Epithelial cell of prostate (primary cell): ENCODE measurements around the gene FCF1.
A peak's percentile ranks its signal among the peaks of the same experiment; 100 is the strongest.

Experiments
- DNase-seq: peaks from one replicate; pipeline ENCODE4 v3.0.0-alpha.2; 2011; ENCODE audit warnings: low read depth, low spot score
- H3K27ac ChIP-seq: fragments of 450-650 bp; 2 replicates; pipeline ENCODE4 v1.5.1; 2017; ENCODE audit warnings: mild to moderate bottlenecking

Gene FCF1

DNA sequence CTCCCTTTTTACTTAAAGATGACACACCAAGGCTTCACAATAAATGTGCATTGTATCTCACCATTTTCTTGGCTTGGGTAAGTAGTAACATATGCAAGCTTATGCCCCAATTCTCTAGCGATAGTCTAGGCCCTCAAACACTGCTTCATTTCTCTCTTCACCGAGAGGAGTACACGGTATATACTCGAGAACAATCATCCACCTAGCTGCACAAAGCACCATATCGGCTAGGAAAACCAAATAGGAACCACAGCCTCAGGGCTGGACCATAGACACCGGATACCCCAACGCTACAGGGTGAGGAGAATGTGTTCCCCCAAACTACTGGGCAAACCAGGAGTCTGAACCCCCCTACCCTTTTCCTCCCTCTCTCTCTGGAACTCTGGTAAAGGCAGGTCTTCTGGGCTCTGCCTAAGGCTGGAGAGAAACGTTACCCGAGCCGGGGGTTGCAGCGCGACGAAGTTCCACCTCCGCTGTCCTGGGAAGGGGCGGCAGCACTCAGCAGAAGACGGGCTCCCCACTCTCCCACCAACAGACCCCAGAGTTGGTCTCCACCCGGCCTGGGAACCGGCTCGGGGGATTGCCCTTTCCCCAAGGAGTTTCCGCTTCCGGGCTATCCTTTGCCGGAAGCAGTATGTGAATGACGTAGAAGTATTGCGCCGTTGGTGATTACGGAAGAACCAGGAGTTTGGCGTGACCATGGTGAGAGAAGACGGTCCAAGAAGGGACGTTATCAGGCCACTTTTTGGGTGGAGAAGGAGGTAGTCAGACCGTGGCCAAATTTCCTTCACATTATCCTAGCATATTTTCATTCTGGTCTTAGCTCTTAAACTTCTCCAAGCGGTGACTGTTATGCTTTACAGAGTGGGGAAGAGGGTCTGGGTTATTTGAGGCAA is at the start of gene FCF1, which contains the start of gene AREL1:
FCF1 (plus strand) TSS at position 646 of the 896 bp plus-strand sequence; CDS start at position 700, 54 bp downstream.
AREL1 (minus strand) TSS at position 582 of the 896 bp plus-strand sequence. CDS start 27,465 bp downstream, outside the sequence.
- H3K27ac ChIP-seq = peak within 1 kb of the TSS; percentile 32
- no peak for DNase-seq

- DNase-seq = no peak
- H3K27ac ChIP-seq = no peak overlapping the region
Measured at GRCh38 chr14:74663884-74664283, 49.1 kb upstream of the FCF1 start.

DNA sequence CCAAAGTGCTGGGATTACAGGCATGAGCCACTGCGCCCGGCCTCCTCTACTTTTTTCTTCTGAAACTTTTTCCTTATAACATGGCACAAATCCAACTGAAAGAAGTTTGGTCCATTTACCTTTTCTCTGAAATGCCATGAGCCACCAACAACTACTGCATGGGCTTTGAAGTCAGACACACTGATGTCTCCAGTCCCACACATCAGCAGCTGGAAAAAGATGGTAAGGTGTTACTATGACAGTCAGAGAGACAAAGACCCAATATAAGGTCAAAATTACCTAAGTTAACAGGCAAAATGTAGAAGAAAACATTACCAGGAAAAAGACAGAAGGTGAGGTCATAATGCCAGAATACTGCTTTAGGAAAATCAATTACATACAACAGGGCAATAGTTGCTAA is 48.2 kb upstream of the FCF1 start:
- DNase-seq = no peak
- H3K27ac ChIP-seq = no peak overlapping the region

- DNase-seq = no peak
- H3K27ac ChIP-seq = no peak overlapping the region
Measured at GRCh38 chr14:74667758-74668157, 45.2 kb upstream of the FCF1 start.

DNA sequence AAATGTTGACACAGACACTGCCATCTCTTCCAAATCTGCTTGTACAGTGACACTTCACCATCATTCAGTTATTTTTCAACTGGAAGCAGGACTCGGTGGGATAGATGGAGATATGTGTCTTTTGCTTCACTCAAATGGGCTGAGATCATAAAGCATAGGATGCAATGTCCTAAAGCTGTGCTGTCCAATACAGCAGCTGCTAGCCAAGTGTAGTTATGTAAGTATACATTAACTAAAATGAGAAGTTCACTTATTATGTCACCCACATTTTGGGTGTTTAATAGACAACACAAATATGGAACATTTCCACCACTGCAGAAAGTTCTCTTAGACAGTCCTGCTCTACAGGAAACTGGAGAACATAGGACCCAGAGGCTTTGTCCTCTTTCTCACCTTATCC is 43.7 kb upstream of the FCF1 start:
- no peak for DNase-seq
- no peak overlapping the region for H3K27ac ChIP-seq

DNA sequence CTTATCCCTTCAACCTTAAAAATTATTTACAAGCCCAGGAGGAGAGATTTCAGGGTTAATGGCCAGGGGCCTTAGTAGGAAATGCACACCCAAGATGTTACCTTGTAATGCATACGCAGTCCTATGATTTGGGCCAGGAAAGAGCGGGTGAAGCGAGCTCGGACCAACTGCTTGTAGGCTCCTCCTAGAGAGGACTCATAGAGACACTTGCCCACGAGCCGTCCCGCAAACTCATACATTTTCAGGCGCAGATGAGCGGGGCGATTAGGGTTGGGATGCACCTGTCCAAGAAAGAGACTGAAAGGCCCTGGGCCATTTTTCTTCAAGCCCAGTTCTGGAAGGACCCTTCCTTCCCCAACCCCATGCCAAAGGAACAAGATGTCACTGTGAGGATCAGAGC is 43.1 kb upstream of the FCF1 start:
- DNase-seq = no peak
- no peak overlapping the region for H3K27ac ChIP-seq

GRCh38 chr14:74670726-74671411 is 42.1 kb upstream of the FCF1 start:
- no peak overlapping the region for H3K27ac ChIP-seq
- DNase-seq = no peak

- DNase-seq = no peak
- H3K27ac ChIP-seq = peak overlapping the region; percentile 15
Measured at GRCh38 chr14:74671789-74672188, 41.2 kb upstream of the FCF1 start.

- no peak overlapping the region for H3K27ac ChIP-seq
- no peak for DNase-seq
Measured at GRCh38 chr14:74673768-74674167, 39.2 kb upstream of the FCF1 start.

GRCh38 chr14:74675219-74675618 is 37.7 kb upstream of the FCF1 start:
- H3K27ac ChIP-seq = no peak overlapping the region
- no peak for DNase-seq

GRCh38 chr14:74682169-74682952 is 30.6 kb upstream of the FCF1 start:
- no peak for DNase-seq
- H3K27ac ChIP-seq = no peak overlapping the region

DNA sequence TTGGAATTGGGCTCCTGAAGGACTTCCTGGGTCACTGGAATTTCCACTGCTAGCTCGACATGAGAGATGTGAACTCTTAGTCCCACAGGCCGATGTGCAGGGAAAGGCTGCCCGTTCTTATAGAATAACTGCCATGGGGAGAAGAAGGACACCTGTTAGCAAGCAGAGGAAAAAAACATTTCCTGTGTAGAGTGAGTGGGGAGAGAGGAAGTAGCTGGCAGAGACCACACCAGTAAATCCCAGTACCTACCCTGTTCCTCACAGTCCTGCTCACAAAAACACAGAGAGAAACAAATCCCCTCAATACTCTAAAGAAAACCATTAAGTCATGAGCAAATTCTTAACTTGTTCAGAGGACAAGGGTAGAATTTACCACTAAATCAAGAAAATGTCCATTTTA is 29.5 kb upstream of the FCF1 start:
- no peak overlapping the region for H3K27ac ChIP-seq
- no peak for DNase-seq

GRCh38 chr14:74684434-74684833 is 28.5 kb upstream of the FCF1 start:
- H3K27ac ChIP-seq = no peak overlapping the region
- DNase-seq = no peak

DNA sequence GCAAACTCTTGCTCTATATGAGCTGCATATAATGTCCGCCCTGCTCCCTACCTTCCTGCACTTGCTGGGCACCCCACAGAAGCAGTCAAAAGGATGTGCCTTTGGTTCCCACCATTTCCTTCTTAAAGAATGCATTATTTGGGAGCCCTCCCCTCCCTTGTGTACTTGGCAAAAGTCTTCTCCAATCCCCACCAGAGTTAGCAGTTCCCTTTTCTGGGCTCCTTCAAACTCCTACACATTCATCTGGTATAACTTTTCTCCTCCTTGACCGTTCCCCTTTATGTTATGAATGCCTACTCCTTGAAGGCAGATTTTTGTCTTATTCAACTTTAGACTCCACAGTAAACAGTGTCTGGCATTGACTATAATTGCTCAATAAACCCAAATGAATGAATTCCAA is 27.9 kb upstream of the FCF1 start:
- H3K27ac ChIP-seq = no peak overlapping the region
- no peak for DNase-seq

GRCh38 chr14:74685921-74686678 is 26.8 kb upstream of the FCF1 start:
- H3K27ac ChIP-seq = no peak overlapping the region

GRCh38 chr14:74691456-74691855 is 21.5 kb upstream of the FCF1 start:
- H3K27ac ChIP-seq = no peak overlapping the region
- no peak for DNase-seq

More at GRCh38 chr14:74685921-74686678, 26.8 kb upstream of the FCF1 start:
- peak; percentile 43 for DNase-seq

GRCh38 chr14:74693191-74693590 is 19.8 kb upstream of the FCF1 start:
- DNase-seq = no peak
- H3K27ac ChIP-seq = no peak overlapping the region

DNA sequence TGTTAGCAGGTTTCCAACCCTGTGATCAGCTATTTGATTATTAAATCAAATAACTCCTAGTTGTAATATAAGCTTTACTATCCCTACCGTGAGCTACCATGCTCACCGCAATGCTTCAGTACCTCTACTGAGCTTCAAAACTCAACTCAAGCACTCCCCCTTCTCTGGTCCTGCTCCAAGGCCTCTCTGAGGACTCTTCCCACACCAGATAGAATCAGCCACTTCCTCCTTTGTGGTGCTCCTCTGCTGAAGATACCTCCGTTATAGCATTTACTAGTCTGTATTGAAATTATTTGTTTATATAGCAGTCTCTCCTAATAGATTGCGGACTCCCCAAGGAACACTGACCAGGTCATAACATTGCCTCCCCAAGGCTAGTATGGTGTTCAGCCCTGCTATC is 17.5 kb upstream of the FCF1 start:
- no peak for DNase-seq
- H3K27ac ChIP-seq = no peak overlapping the region

GRCh38 chr14:74697011-74697410 is 15.9 kb upstream of the FCF1 start:
- DNase-seq = no peak
- no peak overlapping the region for H3K27ac ChIP-seq

GRCh38 chr14:74697543-74697942 is 15.4 kb upstream of the FCF1 start:
- H3K27ac ChIP-seq = no peak overlapping the region
- DNase-seq = no peak
